ENCODE data around the gene TNK1.

Gene TNK1

GRCh38 chr17:7383742-7384488 lies 3.0 kb downstream of the TNK1 start:
- H3K27ac Mint-ChIP-seq (ENCODE audit: low read depth): peak overlapping the region; percentile 92
- no peaks in the 10 kb centered on the region for H3K9me3 Mint-ChIP-seq
- peaks cover 14% of the 10 kb centered on the region for H3K4me1 Mint-ChIP-seq
- peaks cover 2% of the 10 kb centered on the region for H3K36me3 Mint-ChIP-seq (ENCODE audit: insufficient read depth)
- DNase-seq (ENCODE audit: low spot score in 2 of 2) (peak; percentile 65 to 69), ATAC-seq (replicated peaks; ENCODE audit: extremely low read depth, poor library complexity, severe bottlenecking) (peak; percentile 96)
- H3K4me3 Mint-ChIP-seq: peak overlapping the region; percentile 81
- peaks cover 29% of the 10 kb centered on the region for H3K27me3 Mint-ChIP-seq

- DNase-seq (ENCODE audit: low spot score in 2 of 2) (no peak), ATAC-seq (replicated peaks; ENCODE audit: extremely low read depth, poor library complexity, severe bottlenecking) (no peak)
- Mint-ChIP-seq H3K9me3 (no peaks in the 10 kb centered on the region), H3K36me3 (ENCODE audit: insufficient read depth) (peaks cover 2% of the 10 kb centered on the region), H3K27ac (ENCODE audit: low read depth) (peak overlapping the region; percentile 92), H3K4me3 (peak overlapping the region; percentile 81), H3K27me3 (peaks cover 22% of the 10 kb centered on the region), H3K4me1 (peaks cover 15% of the 10 kb centered on the region)
These were observed 3.7 kb downstream of the TNK1 start for GRCh38 chr17:7384489-7385081.

GRCh38 chr17:7388856-7389255 lies 8.0 kb downstream of the TNK1 start:
- no peak overlapping the region for H3K4me3 Mint-ChIP-seq
- H3K27ac Mint-ChIP-seq (ENCODE audit: low read depth): no peak overlapping the region
- peaks cover 26% of the 10 kb centered on the region for H3K4me1 Mint-ChIP-seq
- peaks cover 14% of the 10 kb centered on the region for H3K36me3 Mint-ChIP-seq (ENCODE audit: insufficient read depth)
- H3K27me3 Mint-ChIP-seq: no peaks in the 10 kb centered on the region
- DNase-seq (ENCODE audit: low spot score in 2 of 2) (no peak), ATAC-seq (replicated peaks; ENCODE audit: extremely low read depth, poor library complexity, severe bottlenecking) (no peak)
- H3K9me3 Mint-ChIP-seq: no peaks in the 10 kb centered on the region

- Mint-ChIP-seq H3K36me3 (ENCODE audit: insufficient read depth) (peaks cover 16% of the 10 kb centered on the region), H3K9me3 (no peaks in the 10 kb centered on the region)
- no peak for ATAC-seq (replicated peaks; ENCODE audit: extremely low read depth, poor library complexity, severe bottlenecking)
These were observed 9.3 kb downstream of the TNK1 start for GRCh38 chr17:7389924-7390910.

GRCh38 chr17:7391307-7391706 lies 10.4 kb downstream of the TNK1 start:
- Mint-ChIP-seq H3K36me3 (ENCODE audit: insufficient read depth) (peaks cover 16% of the 10 kb centered on the region), H3K27ac (ENCODE audit: low read depth) (no peak overlapping the region), H3K4me3 (no peak overlapping the region), H3K4me1 (peaks cover 30% of the 10 kb centered on the region), H3K9me3 (no peaks in the 10 kb centered on the region), H3K27me3 (no peaks in the 10 kb centered on the region)
- ATAC-seq (replicated peaks; ENCODE audit: extremely low read depth, poor library complexity, severe bottlenecking): no peak
- no peak for DNase-seq (ENCODE audit: low spot score in 2 of 2)

More at GRCh38 chr17:7389924-7390910, 9.3 kb downstream of the TNK1 start:
- peaks cover 24% of the 10 kb centered on the region for H3K4me1 Mint-ChIP-seq
- no peak for DNase-seq (ENCODE audit: low spot score in 2 of 2)
- no peak overlapping the region for H3K27ac Mint-ChIP-seq (ENCODE audit: low read depth)
- H3K4me3 Mint-ChIP-seq: no peak overlapping the region
- no peaks in the 10 kb centered on the region for H3K27me3 Mint-ChIP-seq

GRCh38 chr17:7392696-7393612 lies 12.1 kb downstream of the TNK1 start:
- ATAC-seq (replicated peaks; ENCODE audit: extremely low read depth, poor library complexity, severe bottlenecking) (no peak), DNase-seq (ENCODE audit: low spot score in 2 of 2) (no peak)
- Mint-ChIP-seq H3K4me3 (peak overlapping the region; percentile 94), H3K27ac (ENCODE audit: low read depth) (peak overlapping the region; percentile 88), H3K4me1 (peaks cover 30% of the 10 kb centered on the region), H3K27me3 (no peaks in the 10 kb centered on the region), H3K36me3 (ENCODE audit: insufficient read depth) (peaks cover 16% of the 10 kb centered on the region), H3K9me3 (no peaks in the 10 kb centered on the region)

- ATAC-seq (replicated peaks; ENCODE audit: extremely low read depth, poor library complexity, severe bottlenecking): peak; percentile 73
- Mint-ChIP-seq H3K4me1 (peaks cover 30% of the 10 kb centered on the region), H3K27me3 (no peaks in the 10 kb centered on the region), H3K27ac (ENCODE audit: low read depth) (peak overlapping the region; percentile 88), H3K9me3 (no peaks in the 10 kb centered on the region), H3K4me3 (peak overlapping the region; percentile 94), H3K36me3 (ENCODE audit: insufficient read depth) (peaks cover 14% of the 10 kb centered on the region)
- peak in 1 of 2 donors; percentile 56 for DNase-seq (ENCODE audit: low spot score in 2 of 2)
These were observed 12.9 kb downstream of the TNK1 start for GRCh38 chr17:7393613-7394451.

- ATAC-seq (replicated peaks; ENCODE audit: extremely low read depth, poor library complexity, severe bottlenecking) (peak; percentile 88), DNase-seq (ENCODE audit: low spot score in 2 of 2) (peak; percentile 69 to 74)
- H3K9me3 Mint-ChIP-seq: no peaks in the 10 kb centered on the region
- peak within 1 kb of the TSS; percentile 94 for H3K4me3 Mint-ChIP-seq
- H3K4me1 Mint-ChIP-seq: peaks cover 29% of the 10 kb centered on the region
- H3K27me3 Mint-ChIP-seq: no peaks in the 10 kb centered on the region
- H3K27ac Mint-ChIP-seq (ENCODE audit: low read depth): peak within 1 kb of the TSS; percentile 88
- H3K36me3 Mint-ChIP-seq (ENCODE audit: insufficient read depth): peaks cover 14% of the 10 kb centered on the region
These were observed 13.7 kb downstream of the TNK1 start, which contains the start of gene PLSCR3 for GRCh38 chr17:7394452-7395191. Gene PLSCR3 (minus strand): TSS chr17:7394525. CDS start chr17:7394110, 415 bp downstream.

- peak overlapping the region; percentile 9 for H3K4me3 Mint-ChIP-seq
- no peak overlapping the region for H3K27ac Mint-ChIP-seq (ENCODE audit: low read depth)
- no peaks in the 10 kb centered on the region for H3K27me3 Mint-ChIP-seq
- H3K4me1 Mint-ChIP-seq: peaks cover 22% of the 10 kb centered on the region
- no peaks in the 10 kb centered on the region for H3K9me3 Mint-ChIP-seq
- DNase-seq (ENCODE audit: low spot score in 2 of 2) (no peak), ATAC-seq (replicated peaks; ENCODE audit: extremely low read depth, poor library complexity, severe bottlenecking) (no peak)
- peaks cover 3% of the 10 kb centered on the region for H3K36me3 Mint-ChIP-seq (ENCODE audit: insufficient read depth)
These were observed 15.3 kb downstream of the TNK1 start for GRCh38 chr17:7396147-7396546.

- Mint-ChIP-seq H3K9me3 (no peaks in the 10 kb centered on the region), H3K4me1 (peaks cover 23% of the 10 kb centered on the region), H3K4me3 (no peak overlapping the region), H3K27ac (ENCODE audit: low read depth) (no peak overlapping the region), H3K27me3 (no peaks in the 10 kb centered on the region), H3K36me3 (ENCODE audit: insufficient read depth) (peaks cover 2% of the 10 kb centered on the region)
- ATAC-seq (replicated peaks; ENCODE audit: extremely low read depth, poor library complexity, severe bottlenecking) (no peak), DNase-seq (ENCODE audit: low spot score in 2 of 2) (no peak)
These were observed 17.7 kb downstream of the TNK1 start for GRCh38 chr17:7398612-7399011.

Measured in central memory CD8-positive, alpha-beta T cell (primary cell).